Raji (cell line): Measurements from ENCODE around the gene C11orf21.

Experiments
- POLR2A ChIP-seq: IDR thresholded peaks from 2 replicates; pipeline ENCODE4 v1.6.1; 2011; ENCODE audit warnings: low read depth, low read length, control low read depth; ENCODE audit not compliant: insufficient read depth

Gene C11orf21

DNA sequence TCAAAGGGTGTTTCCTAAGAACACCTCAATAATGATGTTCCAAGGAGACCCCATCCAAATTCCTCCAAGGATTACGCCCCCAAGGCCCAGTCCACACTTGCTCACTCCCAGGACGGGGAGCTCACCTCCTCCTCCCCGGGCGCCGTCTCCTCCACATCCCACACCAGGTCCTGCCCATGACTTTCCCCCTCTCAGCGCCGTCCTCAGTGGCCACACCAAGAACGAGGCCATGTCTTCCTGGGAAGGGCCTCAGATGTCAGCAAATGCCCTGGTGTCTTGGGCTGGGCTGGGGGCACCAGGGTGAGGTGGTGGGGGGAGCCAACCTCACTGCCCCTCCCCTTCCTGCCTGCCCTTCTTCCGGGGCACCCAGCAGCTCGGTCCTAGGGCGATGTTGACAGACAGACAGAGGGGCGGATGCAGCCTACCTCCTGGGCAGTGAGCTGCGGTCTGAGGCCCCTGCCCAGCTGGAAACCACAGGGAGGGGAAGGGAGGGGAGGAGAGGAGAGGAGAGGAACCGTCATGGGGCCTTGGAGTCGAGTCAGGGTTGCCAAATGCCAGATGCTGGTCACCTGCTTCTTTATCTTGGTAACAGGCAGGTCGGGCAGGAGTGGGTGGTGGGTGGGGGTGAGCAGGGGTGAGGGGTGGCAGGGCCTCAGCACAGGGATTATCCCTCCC is at the start of gene C11orf21, which contains the start of gene TSPAN32:
Gene C11orf21 (minus strand): TSS at position 288 of the 675 bp plus-strand sequence. CDS start 110 bp downstream, at position 178.
Gene TSPAN32 (plus strand): TSS at position 383 of the 675 bp plus-strand sequence. CDS start 137 bp downstream, at position 520.
- no peak for TF ChIP-seq POLR2A

DNA sequence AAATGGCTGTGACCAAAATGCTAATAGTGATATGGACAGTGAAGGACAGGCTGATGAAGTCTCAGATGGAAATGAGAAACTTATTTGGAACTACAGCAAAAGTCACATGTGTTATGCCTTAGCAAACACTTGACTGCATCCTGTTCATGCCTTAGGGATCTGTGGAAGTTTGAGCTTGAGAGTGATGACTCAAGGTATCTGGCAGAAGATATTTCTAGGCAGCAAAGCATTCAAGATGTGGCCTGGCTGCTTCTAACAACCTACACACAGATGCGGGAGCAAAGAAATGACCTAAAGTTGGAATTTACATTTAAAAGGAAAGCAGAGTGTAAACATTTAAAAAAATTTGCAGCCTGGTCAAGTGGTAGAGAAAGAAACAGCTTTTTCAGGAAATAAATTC is 47.3 kb upstream of the C11orf21 start:
- TF ChIP-seq POLR2A: no peak

DNA sequence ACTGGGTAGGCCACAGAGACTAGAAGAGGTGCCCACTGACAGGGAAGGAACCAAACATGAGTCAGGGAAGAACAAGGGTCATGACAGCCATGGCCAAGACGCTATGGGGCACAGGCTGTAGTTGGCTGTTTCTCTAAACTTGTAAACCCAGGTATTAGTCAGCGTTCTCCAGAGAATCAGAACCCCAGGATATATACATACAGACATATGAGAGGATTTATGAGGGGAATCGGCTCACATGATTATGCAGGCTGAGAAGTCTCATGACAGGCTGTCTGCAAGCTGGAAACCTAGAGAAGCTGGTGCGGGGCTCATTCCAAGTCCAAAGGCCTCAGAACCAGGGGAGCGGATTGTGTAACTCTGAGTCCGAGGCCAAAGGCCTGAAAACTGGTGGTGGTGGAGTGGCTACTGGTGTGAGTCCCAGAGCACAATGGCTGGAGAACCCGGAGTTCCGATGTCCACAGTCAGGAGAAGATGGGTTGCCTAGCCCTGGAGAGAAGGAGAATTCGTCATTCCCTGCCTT is 45.7 kb upstream of the C11orf21 start:
- TF ChIP-seq POLR2A: no peak

GRCh38 chr11:2346586-2347307 is 45.0 kb upstream of the C11orf21 start:
- no peak for TF ChIP-seq POLR2A

GRCh38 chr11:2346014-2346413 is 44.3 kb upstream of the C11orf21 start:
- TF ChIP-seq POLR2A: no peak

DNA sequence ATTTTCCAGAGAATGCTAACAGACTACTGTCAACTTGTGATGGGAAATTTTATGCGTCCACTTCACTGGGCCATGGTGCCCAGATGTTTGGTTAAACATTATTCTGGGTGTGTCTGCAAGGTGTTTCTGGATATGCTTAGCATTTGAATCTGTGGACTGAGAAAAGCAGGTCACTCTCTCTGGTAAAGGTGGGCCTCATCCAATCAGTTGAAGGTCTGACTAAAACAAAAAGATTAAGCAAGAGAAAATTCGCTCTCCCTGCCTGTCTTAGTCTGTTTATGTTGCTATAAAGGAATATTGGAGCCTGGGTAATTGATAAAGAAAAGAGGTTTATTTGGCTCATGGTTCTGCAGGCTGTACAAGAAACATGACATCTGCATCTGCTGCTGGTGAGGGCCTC is 43.3 kb upstream of the C11orf21 start:
- TF ChIP-seq POLR2A: no peak

- TF ChIP-seq POLR2A: no peak
Measured at GRCh38 chr11:2343502-2343901, 41.8 kb upstream of the C11orf21 start.

DNA sequence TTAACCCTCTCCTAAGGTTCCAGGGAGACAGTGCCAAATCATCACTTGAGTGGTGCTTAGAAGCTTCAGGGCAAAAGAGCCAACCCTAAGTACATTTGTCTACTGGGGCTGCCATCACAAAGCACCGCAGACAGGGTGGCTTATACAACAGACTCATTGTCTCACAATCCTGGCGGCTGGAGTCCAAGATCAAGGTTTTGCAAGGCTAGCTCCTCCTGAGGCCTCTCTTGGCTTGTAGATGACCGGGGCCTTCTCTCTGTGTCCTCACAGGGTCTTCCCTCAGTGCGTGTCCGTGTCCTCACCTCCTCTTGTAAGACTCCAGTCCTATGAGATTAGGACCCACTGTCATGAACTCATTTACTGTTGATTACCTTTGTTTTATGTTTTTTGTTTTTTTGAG is 41.3 kb upstream of the C11orf21 start:
- TF ChIP-seq POLR2A: no peak

DNA sequence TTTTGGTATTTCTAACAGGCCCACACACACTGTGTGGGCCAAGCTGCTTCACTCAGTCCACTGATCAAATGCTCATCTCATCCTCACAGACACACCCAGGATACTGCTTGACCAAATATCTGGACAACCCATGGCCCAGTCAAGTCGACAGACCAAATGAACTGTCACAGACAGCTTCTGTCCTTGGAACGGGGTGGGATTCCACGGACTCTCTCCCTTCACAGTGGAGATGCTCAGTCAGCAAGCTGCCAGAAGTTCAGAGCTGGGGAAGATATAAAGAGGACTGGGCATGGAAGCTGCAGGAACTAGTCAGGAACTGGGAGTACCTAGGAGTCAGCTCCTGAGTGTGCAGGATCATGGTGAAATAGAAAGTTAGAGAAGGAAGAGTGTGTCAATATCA is 40.8 kb upstream of the C11orf21 start:
- TF ChIP-seq POLR2A: no peak

DNA sequence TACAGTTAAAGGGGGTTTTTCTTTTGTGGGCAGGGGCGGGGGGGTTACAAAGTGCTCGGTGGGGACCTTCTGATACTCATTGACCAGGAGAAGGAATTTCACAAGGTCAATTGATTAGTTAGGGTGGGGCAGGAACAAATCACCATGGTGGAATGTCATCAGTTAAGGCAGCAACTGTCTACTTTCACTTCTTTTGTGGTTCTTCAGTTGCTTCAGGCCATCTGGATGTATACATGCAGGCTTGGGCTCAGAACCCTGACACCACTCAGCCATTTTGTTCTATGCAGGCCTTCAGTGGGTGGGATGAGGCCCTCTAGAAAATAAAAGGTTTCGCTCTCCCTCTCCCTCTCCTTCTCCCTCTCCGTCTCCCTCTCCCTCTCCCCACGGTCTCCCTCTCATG is 29.7 kb upstream of the C11orf21 start:
- no peak for TF ChIP-seq POLR2A

- TF ChIP-seq POLR2A: no peak
Measured at GRCh38 chr11:2330696-2331095, 29.0 kb upstream of the C11orf21 start.

GRCh38 chr11:2329551-2329950 is 27.8 kb upstream of the C11orf21 start:
- TF ChIP-seq POLR2A: no peak

- no peak for TF ChIP-seq POLR2A
Measured at GRCh38 chr11:2328656-2329354, 27.1 kb upstream of the C11orf21 start.

GRCh38 chr11:2328021-2328420 is 26.3 kb upstream of the C11orf21 start:
- TF ChIP-seq POLR2A: no peak

- no peak for TF ChIP-seq POLR2A
Measured at GRCh38 chr11:2327032-2327431, 25.3 kb upstream of the C11orf21 start.
